HFF-Myc (cell line): ENCODE results near the gene MYOZ3.

ENCODE experiments used
- DNase-seq: peaks from one replicate; pipeline ENCODE4 v3.0.0-alpha.2; 2011; ENCODE audit warnings: low read depth; ENCODE audit errors: extremely low read depth
- H3K4me3 ChIP-seq: replicated peaks from 2 replicates; pipeline ENCODE4 v1.5.1; 2011; ENCODE audit warnings: low read depth, mild to moderate bottlenecking, control low read depth, low read length
- TF ChIP-seq, protein P1 (sequence below): IDR thresholded peaks from 2 replicates; pipeline ENCODE4 v1.5.1; 2012; ENCODE audit warnings: mild to moderate bottlenecking, low read depth, low read length, control low read depth; ENCODE audit errors: missing control alignments

Gene MYOZ3

DNA sequence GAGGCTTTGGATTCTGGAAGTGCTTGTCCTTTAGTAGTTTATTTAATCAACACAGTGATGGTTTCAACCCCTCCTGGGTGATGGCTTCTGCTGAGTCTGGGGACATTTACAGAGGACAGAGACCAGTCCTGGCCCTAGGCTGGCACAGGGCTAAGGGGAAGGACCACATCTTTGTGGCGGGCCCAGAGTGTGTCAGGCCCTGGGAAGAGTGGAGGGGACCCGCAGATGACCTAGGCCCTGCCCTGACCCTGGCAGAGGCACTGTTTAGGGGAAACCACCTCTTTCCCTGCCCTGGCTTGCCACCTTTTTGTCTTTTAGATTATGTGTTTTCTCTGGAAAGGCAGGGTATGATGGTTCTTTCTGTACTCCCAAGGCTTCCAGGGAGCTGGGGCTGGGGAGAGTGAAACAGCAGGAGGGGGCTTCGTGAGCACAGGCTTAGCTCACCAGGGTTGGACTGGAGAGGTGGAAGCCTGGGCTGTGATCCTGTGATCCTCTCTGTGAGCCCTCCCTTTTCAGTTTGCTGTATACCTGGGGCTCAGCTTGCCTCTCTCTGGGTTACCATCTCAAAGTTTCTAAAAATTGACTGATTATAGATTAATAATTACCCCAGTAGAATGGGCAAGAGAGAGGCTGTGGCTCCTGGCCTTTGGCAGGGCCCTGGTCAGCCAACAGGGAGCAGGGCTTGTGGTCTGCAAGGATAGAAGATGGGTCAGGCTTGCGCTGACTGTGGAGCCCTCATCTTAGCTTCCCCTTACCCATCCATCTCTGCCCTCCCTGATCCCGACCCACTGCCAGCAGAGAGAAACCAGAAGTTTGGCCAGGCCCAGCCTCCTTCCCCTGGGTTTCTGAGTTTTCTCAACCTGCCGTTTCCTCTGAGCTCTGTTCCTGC, 22.3 kb upstream of the MYOZ3 start:
- DNase-seq: no peak
- TF ChIP-seq, protein P1, sequence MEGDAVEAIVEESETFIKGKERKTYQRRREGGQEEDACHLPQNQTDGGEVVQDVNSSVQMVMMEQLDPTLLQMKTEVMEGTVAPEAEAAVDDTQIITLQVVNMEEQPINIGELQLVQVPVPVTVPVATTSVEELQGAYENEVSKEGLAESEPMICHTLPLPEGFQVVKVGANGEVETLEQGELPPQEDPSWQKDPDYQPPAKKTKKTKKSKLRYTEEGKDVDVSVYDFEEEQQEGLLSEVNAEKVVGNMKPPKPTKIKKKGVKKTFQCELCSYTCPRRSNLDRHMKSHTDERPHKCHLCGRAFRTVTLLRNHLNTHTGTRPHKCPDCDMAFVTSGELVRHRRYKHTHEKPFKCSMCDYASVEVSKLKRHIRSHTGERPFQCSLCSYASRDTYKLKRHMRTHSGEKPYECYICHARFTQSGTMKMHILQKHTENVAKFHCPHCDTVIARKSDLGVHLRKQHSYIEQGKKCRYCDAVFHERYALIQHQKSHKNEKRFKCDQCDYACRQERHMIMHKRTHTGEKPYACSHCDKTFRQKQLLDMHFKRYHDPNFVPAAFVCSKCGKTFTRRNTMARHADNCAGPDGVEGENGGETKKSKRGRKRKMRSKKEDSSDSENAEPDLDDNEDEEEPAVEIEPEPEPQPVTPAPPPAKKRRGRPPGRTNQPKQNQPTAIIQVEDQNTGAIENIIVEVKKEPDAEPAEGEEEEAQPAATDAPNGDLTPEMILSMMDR: no peak
- no peak overlapping the region for H3K4me3 ChIP-seq

DNA sequence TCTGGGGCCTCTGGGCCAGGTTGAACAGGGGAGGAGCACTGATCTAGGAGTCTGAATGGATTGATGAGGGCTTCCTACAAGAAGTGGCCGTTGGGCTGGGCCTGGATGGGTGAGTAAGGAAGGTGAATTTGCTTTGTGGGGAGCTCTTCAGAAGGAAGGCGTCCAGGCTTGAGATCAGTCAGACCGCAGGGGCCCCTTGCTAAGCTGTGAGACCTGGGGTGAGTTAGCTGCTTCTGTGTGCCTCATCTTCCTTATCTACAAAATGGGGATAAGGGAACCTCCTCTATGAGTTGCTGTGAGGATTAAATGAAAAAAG, 21.7 kb upstream of the MYOZ3 start:
- TF ChIP-seq, protein P1: no peak
- DNase-seq: no peak
- no peak overlapping the region for H3K4me3 ChIP-seq

DNA sequence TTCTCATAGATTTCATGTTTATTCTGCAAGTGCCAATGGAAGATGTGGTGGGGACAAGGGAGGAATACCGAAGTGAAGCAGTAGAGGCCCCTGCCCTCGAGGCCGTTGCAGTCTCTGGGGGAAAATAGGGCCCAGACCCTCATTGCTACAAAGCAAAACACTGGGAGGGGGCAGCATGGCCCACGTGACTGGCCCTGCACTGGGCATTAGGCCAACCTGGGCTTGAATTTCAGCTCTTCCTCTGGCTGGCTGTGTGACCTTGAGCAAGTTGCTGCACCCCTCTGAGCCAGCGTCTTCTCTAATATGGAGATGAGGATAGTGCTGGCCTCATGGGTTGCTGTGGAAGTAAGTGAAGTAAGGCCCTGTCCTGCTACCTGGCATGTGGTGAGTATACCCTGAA, 21.3 kb upstream of the MYOZ3 start:
- TF ChIP-seq, protein P1: no peak
- DNase-seq: no peak
- no peak overlapping the region for H3K4me3 ChIP-seq

DNA sequence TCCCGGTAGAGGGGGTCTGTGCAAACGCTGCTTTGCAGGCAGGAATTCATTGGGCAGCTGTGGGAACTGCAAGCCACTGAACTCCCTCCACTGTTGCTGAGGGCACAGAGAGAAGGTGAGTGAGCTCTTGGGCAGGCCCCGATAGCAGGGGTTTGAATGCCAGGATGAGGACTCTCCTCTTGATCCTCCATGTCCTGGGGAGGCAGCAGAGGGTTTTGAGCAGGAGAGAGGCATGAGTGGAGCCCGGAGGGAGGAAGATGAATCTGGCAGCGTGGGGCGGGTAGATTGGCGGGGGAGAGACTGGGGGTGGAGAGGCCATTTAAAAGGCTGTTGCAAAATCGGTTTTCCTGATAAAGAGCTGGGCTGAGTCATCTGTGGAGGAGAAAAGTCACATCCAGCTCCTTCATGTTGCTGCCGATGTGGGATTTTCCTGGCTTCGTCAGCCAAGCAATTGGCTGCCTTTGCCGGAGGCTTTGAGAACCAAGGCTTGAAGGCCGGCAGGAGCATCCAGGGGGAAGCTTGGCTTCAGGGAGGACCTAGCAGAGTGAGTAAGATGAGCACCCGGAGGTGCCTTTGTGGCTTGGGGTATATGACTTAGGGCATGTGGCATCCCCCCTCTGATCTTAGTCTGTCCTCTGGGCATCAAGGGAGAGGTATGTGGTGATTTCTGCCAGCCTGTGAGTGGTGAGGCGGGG, 20.6 kb upstream of the MYOZ3 start, which contains the start of gene SYNPO:
Gene SYNPO (plus strand): TSS at position 350 of the 695 bp plus-strand sequence. CDS start 7,616 bp downstream, outside the sequence.
- H3K4me3 ChIP-seq: peak within 1 kb of the TSS; percentile 40
- DNase-seq: no peak
- TF ChIP-seq, protein P1: no peak

DNA sequence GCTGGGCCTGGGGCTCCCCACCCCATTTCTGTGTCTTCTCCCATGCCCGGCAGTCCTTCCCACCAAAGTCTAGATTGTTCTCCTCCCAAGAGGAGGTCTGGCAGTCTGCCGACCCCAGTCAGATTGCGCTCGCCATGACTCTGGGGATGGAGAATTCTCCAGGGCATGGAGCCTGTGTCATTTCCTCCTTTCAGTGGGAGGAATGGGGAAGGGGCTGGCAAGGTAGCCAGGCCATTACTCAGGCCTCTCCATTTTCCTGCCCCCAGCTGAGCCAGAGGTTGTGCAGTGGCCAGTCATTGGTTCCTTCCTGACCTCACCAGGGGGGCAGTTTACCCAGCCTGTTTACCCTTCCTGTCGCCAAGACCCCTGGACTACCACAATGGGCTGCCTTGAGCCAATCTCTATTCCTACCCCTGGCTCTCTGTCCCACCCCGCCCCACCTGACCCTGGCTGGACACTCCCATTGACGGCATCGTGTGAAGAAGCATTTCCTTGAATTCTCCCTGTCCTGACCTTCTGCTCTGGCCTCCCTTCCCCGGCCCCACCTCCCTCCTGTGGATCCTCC, 20.0 kb upstream of the MYOZ3 start:
- DNase-seq: no peak
- TF ChIP-seq, protein P1: no peak
- peak overlapping the region; percentile 40 for H3K4me3 ChIP-seq

DNA sequence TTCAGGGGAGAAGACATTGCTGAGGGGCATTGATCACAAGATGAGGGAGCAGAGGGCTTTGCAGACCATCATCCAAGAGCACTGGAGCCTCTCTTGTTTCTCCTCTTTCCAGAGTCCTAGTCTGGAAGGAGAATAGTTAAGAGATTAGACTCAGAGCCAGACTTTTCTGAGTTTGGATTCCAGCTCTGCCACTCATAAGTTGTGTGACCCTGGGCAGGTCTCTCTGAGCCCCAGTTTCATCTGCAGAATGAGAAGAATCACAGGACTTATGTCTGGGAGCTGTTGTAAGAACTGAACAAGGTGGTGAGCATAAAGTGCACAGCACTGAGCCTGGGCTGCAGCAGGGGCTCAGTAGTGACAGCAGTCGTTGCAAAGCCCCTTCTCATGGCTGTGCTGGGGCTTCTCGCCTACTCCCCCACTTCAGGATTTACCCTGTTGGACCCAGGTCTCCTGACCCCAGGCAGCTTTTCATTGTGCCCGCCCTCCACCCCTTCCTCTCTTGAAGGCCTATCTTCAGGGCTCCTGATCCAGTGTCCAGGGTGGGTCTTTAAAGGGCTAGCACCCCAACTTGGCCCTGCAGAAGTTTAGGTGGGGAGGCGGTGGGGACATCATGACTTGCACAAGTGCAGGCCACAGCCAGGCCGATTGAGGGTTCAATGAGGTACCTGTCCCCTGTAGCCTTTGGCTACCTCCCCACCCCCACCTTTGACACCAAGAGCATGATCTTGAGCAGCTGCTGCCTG, 19.1 kb upstream of the MYOZ3 start:
- TF ChIP-seq, protein P1: no peak
- no peak for DNase-seq
- peak overlapping the region; percentile 40 for H3K4me3 ChIP-seq
